Neutrophil (primary cell): Measurements from ENCODE around the gene RNF217.

Experiments used
- H3K27ac ChIP-seq: fragments of 200-600 bp; sonication (generic); 2 replicates; pipeline ENCODE4 v1.5.1; 2016; ENCODE audit warnings: mild to moderate bottlenecking, moderate library complexity
- H3K27me3 ChIP-seq: fragments of 200-600 bp; sonication (generic); 2 replicates; pipeline ENCODE4 v1.6.0; 2016; ENCODE audit warnings: mild to moderate bottlenecking
- H3K36me3 ChIP-seq: fragments of 200-600 bp; sonication (generic); 2 replicates; pipeline ENCODE4 v1.5.1; 2017
- H3K4me1 ChIP-seq, 2 experiments: fragments of 200-600 bp in 1 of 2; sonication (generic) in 1 of 2; 1 replicate in 1 of 2; 2 replicates in 1 of 2; pipeline versions ENCODE4 v1.5.1 to v1.6.1; 2013 to 2016; ENCODE audit warnings: low read depth in 1 of 2, low read length in 1 of 2, mild to moderate bottlenecking in 1 of 2, moderate library complexity in 1 of 2; ENCODE audit not compliant: control insufficient read depth in 1 of 2, insufficient read depth in 1 of 2
- H3K4me3 ChIP-seq, 2 experiments: fragments of 200-600 bp in 1 of 2; sonication (generic) in 1 of 2; 1 replicate in 1 of 2; 2 replicates in 1 of 2; pipeline ENCODE4 v1.5.1; 2013 to 2016; ENCODE audit warnings: low read depth in 1 of 2, low read length in 1 of 2, mild to moderate bottlenecking in 1 of 2, moderate library complexity in 1 of 2
- H3K9me3 ChIP-seq: fragments of 200-600 bp; sonication (generic); 2 replicates; pipeline ENCODE4 v1.5.1; 2016
- CTCF ChIP-seq: fragments of 200-600 bp; sonication (generic); IDR thresholded peaks from 2 replicates; pipeline ENCODE4 v1.5.1; 2016; ENCODE audit warnings: antibody characterized with exemption

The RNF217 gene

GRCh38 chr6:125116710-125117109 lies 154.5 kb downstream of the RNF217 start:
- H3K4me1 ChIP-seq: peaks cover 0 to 5% of the 10 kb centered on the region in 2 experiments
- H3K27ac ChIP-seq: no peak overlapping the region
- no peak for TF ChIP-seq CTCF
- H3K4me3 ChIP-seq: no peak overlapping the region
- H3K27me3 ChIP-seq: no peaks in the 10 kb centered on the region
- H3K9me3 ChIP-seq: peaks cover 3% of the 10 kb centered on the region
- H3K36me3 ChIP-seq: no peaks in the 10 kb centered on the region

- no peak for TF ChIP-seq CTCF
- H3K27me3 ChIP-seq: no peaks in the 10 kb centered on the region
- peaks cover 0 to 5% of the 10 kb centered on the region in 2 experiments for H3K4me1 ChIP-seq
- H3K27ac ChIP-seq: no peak overlapping the region
- no peaks in the 10 kb centered on the region for H3K36me3 ChIP-seq
- H3K9me3 ChIP-seq: no peaks in the 10 kb centered on the region
- no peak overlapping the region for H3K4me3 ChIP-seq
Measured at GRCh38 chr6:125117818-125118217, 155.6 kb downstream of the RNF217 start.

GRCh38 chr6:125120054-125120590 lies 157.9 kb downstream of the RNF217 start:
- TF ChIP-seq CTCF: no peak
- Histone ChIP-seq H3K36me3 (no peaks in the 10 kb centered on the region), H3K27me3 (no peaks in the 10 kb centered on the region), H3K4me3 (no peak overlapping the region), H3K4me1 (peaks cover 7 to 10% of the 10 kb centered on the region in 2 experiments), H3K27ac (no peak overlapping the region), H3K9me3 (no peaks in the 10 kb centered on the region)

DNA sequence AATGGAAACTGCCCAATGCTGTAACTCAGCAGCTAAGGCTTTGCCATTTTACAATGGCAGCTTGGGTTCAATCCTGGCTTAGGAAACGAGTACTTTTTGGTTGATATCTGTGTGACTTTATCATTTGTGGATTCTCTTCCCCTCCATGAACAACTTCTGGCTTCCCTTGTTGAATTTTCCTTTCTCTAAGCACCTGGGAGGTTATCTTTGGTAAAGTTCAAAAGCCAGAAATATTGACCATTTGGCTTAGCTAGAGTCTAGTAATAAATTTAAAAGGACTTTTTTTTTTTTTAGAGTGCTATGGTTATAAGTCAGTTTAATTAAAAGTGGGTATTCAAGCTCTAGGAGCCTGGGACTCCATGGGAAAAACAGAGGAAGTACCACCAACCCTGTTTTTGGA lies 159.7 kb downstream of the RNF217 start:
- Histone ChIP-seq H3K4me1 (peaks cover 7 to 10% of the 10 kb centered on the region in 2 experiments), H3K27ac (no peak overlapping the region), H3K4me3 (no peak overlapping the region), H3K36me3 (no peaks in the 10 kb centered on the region), H3K9me3 (no peaks in the 10 kb centered on the region), H3K27me3 (no peaks in the 10 kb centered on the region)
- TF ChIP-seq CTCF: no peak

- Histone ChIP-seq H3K4me1 (peaks cover 7 to 10% of the 10 kb centered on the region in 2 experiments), H3K36me3 (no peaks in the 10 kb centered on the region), H3K27ac (no peak overlapping the region), H3K27me3 (no peaks in the 10 kb centered on the region), H3K9me3 (no peaks in the 10 kb centered on the region), H3K4me3 (no peak overlapping the region)
- no peak for TF ChIP-seq CTCF
Measured at GRCh38 chr6:125123051-125123450, 160.8 kb downstream of the RNF217 start.
